ENCODE data around the gene CST6.

CST6 gene

DNA sequence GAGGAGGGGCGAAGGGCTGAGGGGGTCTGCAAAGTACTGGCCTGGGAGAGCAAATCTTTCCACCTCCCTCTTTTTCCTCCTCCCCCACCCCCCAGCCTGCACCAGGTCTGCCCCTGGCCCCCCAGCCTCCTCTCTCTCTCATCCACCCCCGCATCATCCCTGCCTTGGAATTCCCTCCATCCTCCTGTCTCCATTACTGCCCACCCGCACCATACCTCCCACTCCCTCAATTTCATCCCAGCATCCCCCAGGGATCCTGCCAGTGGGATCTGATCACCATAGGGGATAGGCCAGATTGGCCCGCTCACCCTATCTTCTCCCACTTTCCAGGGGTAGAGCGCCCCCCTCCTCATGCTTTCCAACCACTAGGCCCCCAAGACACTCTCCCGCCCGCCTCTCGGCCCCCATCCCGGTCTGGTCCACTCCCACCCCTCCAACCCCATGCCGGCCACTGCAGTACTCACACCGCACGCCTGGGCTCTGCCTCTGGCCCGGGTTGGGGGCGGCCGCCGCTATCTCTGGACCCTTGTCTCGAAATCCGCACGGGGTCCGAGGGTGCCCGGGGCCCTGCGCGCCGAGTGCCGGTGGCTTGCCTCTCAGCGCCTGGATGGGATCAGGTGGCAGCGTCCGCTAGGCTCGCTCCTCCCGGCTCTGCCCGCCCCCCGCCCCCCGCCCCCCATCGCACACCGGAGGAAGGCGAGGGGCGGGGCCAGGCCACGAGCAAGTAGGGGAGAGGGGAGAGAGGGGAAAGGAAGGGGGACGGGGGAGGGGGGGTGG is 36.9 kb downstream of the CST6 start, which contains the start of gene GAL3ST3:
Gene GAL3ST3 (minus strand): TSS at position 615 of the 777 bp plus-strand sequence. CDS start 3,746 bp downstream, outside the sequence.
- no peak for DNase-seq

DNA sequence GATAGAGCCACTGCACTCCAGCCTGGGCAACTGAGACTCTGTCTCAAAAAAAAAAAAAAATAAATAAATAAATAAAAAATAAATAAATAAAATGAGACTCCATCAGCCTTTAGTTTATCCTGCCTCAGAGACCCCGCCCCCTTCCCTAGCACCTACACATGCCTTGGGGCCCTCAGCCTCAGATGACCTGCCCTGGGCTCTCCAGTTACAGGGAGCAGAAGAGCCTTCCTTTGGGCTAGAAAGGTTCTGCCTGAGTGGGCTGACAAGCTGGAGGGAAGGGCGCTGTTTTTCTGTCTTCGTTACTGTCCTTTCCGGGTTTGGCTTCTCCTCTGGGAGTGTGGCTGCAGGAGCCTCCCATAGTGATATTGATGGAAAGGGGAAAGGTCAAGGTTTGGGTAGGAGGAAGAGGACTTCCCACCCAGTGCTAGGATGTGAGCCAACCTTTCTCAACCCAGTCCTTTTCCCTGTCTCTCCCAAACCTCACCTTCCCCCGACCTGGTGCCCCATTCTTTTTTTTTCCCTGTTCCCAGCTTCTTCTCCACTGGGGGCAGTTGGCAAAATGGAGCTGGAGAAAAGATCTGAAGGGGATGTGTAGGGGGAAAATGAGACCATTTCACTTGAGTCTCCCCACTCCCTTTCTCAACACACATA is 38.9 kb downstream of the CST6 start:
- peak; percentile 3 for DNase-seq

DNA sequence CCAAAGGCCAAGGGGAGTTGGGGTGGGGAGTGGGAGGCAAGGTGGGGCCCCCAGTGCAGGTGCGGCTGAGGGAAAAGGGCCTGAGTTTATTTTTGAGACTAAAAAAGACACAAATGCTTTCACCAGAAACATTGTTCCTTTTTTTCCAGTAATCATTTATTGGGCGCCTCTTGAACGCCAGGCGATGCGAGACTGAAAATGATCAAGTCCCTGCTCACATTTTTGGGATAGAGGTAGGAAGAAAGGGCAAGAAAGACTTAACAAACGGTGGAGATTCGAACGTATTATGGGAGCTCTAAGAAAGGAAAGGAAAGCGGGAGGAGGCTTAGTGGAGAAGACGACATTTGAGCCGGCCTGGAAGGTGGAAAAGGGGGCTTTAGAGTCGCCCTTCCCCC is 39.6 kb downstream of the CST6 start:
- DNase-seq: peak; percentile 10

GRCh38 chr11:66051766-66052663 is 40.2 kb downstream of the CST6 start, which contains the start of gene SF3B2:
Gene SF3B2, plus strand, starts transcription at chr11:66052364. Its CDS starts 21 bp downstream, at chr11:66052385.
- DNase-seq: peak; percentile 83

DNA sequence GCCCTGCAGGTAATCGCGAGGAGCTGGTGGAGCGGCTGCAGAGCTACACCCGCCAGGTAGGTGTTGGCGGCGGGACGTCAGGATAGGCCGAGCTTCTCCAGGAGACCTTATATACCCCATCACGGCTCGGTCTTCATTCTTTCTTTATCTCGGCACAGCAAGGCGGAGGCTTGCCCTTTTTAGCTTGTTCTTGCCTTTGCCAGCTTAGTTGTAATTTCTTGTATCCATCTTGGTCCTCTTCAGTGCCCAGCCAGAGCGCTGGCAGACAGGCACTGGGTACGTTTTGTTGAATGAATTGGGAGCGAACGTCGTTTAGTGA is 40.8 kb downstream of the CST6 start:
- no peak for DNase-seq

GRCh38 chr11:66055021-66055420 is 43.2 kb downstream of the CST6 start:
- no peak for DNase-seq

- no peak for DNase-seq
These were observed 44.7 kb downstream of the CST6 start for GRCh38 chr11:66056501-66056900.

- DNase-seq: no peak
These were observed 48.3 kb downstream of the CST6 start for GRCh38 chr11:66059966-66060680.

DNA sequence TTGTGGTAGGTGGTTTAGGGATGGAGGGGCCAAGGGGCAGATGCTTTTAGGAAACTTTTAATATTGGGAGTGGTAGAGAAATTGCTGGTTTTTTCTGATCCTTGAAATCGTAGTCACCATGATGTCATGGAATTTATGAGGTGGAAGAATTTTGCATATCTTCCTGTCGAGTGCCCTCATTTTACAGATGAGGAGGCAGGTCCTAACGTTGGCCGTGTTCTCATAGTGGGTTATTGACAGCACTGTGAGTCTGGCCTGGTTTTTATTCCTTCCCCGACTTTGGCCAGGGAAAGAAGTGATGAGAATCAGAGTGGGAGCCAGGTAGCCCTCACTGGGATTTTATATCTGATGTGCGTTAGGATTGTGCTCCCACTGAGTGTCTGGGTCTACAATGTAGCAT is 49.5 kb downstream of the CST6 start:
- DNase-seq: no peak

DNA sequence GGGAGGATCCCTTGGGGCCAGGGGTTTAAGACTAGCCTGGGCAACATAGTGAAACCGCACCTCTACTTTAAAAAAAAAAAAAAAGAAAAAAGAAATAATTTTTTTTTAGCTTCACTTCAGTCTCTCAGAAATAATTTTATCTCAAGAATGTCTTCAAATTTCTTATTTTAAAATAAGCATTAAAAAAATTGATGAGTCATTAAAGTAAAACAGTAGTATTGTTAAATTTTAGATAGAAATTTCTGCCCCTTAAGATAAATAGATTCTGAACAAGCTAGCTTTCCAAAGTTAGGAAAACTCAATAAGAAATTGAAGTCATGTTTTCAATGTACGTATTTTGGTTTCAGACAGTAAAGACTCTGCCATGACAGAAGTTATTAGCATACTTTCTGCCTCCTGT is 50.6 kb downstream of the CST6 start:
- no peak for DNase-seq
